ENCODE data around the gene PLEKHM2.

PLEKHM2 gene

DNA sequence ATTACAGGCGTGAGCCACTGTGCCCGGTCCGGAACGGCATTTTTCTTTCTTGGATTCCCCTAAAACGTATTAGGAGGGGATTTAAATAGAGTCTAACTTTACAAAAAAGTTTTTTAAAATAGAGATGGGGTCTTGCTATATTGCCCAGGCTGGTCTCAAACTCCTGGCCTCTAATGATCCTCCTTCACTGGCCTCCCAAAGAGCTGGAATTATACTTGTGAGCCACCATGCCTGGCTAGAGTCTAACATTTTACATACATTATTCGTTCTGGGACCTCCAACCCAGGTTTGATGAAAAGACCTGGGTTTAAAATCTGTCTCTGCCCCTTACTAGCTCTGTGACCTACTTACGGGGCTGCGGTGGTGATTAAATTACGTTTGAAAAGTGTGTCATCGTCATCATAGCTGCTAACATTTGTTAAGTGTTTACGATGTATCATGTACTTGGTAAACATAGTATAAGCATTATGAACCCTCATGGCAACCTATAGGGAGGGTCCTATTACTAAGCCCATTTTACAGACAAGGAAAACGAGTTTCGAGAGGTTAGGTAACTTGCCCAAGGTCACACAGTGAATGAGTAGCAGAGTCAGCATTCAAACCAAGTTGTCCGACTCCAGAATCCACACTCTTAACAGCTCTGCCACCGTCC lies 24.5 kb downstream of the PLEKHM2 start:
- no peak overlapping the region for H3K27ac ChIP-seq (ENCODE audit: low read length)
- H4K20me1 ChIP-seq (ENCODE audit: insufficient read depth, low read length), result peaks cover 17% of the 10 kb centered on the region; the same call in 1 of the 2 replicates
- H3K79me2 ChIP-seq (ENCODE audit: low read length), result peaks cover 46% of the 10 kb centered on the region
- H2AFZ ChIP-seq (ENCODE audit: low read depth, low read length), result no peak overlapping the region
- H3K4me1 ChIP-seq (ENCODE audit: low read length), result no peaks in the 10 kb centered on the region
- no peak overlapping the region for H3K4me3 ChIP-seq (ENCODE audit: low read length)
- no peak overlapping the region for H3K9ac ChIP-seq (ENCODE audit: low read length)
- no peak overlapping the region for H3K4me2 ChIP-seq (ENCODE audit: low read length)
- H3K36me3 ChIP-seq (replicated peaks; ENCODE audit: low read depth, low read length), result peaks cover 14% of the 10 kb centered on the region
- H3K9me3 ChIP-seq (ENCODE audit: insufficient read depth, low read length), result no peaks in the 10 kb centered on the region
- no peaks in the 10 kb centered on the region for H3K27me3 ChIP-seq (ENCODE audit: low read depth, low read length)
- no peak for TF ChIP-seq CTCF (IDR thresholded peaks at IDR 0.05; ENCODE audit: low read depth, low read length)
- TF ChIP-seq EZH2phosphoT487 (IDR thresholded peaks at IDR 0.05; ENCODE audit: low read depth), result no peak

GRCh38 chr1:15709226-15709625 lies 25.1 kb downstream of the PLEKHM2 start:
- Histone ChIP-seq H2AFZ (ENCODE audit: low read depth, low read length) (no peak overlapping the region), H3K4me3 (ENCODE audit: low read length) (no peak overlapping the region), H3K9me3 (ENCODE audit: insufficient read depth, low read length) (no peaks in the 10 kb centered on the region), H3K27ac (ENCODE audit: low read length) (no peak overlapping the region), H3K4me1 (ENCODE audit: low read length) (no peaks in the 10 kb centered on the region), H3K79me2 (ENCODE audit: low read length) (peaks cover 43% of the 10 kb centered on the region), H3K9ac (ENCODE audit: low read length) (no peak overlapping the region), H3K36me3 (replicated peaks; ENCODE audit: low read depth, low read length) (peaks cover 14% of the 10 kb centered on the region), H3K4me2 (ENCODE audit: low read length) (no peak overlapping the region), H3K27me3 (ENCODE audit: low read depth, low read length) (no peaks in the 10 kb centered on the region), H4K20me1 (ENCODE audit: insufficient read depth, low read length) (peaks cover 18% of the 10 kb centered on the region)
- TF ChIP-seq EZH2phosphoT487 (IDR thresholded peaks at IDR 0.05; ENCODE audit: low read depth) (no peak), CTCF (IDR thresholded peaks at IDR 0.05; ENCODE audit: low read depth, low read length) (no peak)

GRCh38 chr1:15712168-15712567 lies 28.0 kb downstream of the PLEKHM2 start:
- Histone ChIP-seq H3K27me3 (ENCODE audit: low read depth, low read length) (no peaks in the 10 kb centered on the region), H3K4me2 (ENCODE audit: low read length) (no peak overlapping the region), H3K4me1 (ENCODE audit: low read length) (no peaks in the 10 kb centered on the region), H4K20me1 (ENCODE audit: insufficient read depth, low read length) (peaks cover 20% of the 10 kb centered on the region), H3K36me3 (replicated peaks; ENCODE audit: low read depth, low read length) (peaks cover 2% of the 10 kb centered on the region), H3K9ac (ENCODE audit: low read length) (no peak overlapping the region), H3K79me2 (ENCODE audit: low read length) (peaks cover 34% of the 10 kb centered on the region), H2AFZ (ENCODE audit: low read depth, low read length) (no peak overlapping the region), H3K9me3 (ENCODE audit: insufficient read depth, low read length) (no peaks in the 10 kb centered on the region), H3K27ac (ENCODE audit: low read length) (no peak overlapping the region), H3K4me3 (ENCODE audit: low read length) (no peak overlapping the region)
- TF ChIP-seq CTCF (IDR thresholded peaks at IDR 0.05; ENCODE audit: low read depth, low read length), result no peak
- TF ChIP-seq EZH2phosphoT487 (IDR thresholded peaks at IDR 0.05; ENCODE audit: low read depth), result no peak

DNA sequence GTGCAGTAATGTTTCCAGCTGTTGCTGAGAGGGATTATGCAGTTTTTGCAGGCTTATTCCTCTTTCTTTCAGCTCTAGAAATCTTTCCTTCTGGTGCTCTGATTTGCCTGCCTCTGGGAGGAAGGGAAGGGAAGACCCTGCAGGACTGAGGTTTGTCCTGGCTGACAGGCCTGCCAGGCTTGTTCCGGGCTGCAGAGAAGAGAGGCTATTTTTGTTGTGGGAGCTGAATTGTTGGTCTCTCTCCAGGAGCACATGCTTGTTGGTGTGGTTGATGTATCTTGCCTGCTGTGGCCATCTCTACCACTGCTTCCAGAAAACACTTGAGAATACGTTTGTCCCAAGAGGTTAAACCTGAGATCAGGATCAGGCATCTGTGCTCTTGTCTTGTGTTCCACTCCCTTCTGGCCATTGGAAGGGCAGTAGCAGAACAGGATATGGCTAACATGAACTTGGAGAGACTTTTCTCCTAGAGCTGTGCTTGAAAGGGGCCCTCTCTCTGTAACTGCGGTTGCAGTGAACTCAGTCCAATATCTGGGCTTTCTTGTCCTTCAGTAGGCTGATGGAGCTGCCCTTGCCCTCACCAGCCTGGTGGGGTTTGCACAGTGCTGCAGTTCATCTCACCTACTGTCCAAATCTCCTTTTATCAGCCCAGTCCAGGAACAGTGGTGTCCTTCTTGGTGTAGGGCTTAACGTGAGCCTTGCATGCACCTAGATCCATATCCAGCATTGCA lies 30.5 kb downstream of the PLEKHM2 start:
- H3K27me3 ChIP-seq (ENCODE audit: low read depth, low read length), result no peaks in the 10 kb centered on the region
- no peak for TF ChIP-seq EZH2phosphoT487 (IDR thresholded peaks at IDR 0.05; ENCODE audit: low read depth)
- TF ChIP-seq CTCF (IDR thresholded peaks at IDR 0.05; ENCODE audit: low read depth, low read length), result no peak

More for the DNA sequence above, 30.5 kb downstream of the PLEKHM2 start:
- Histone ChIP-seq H3K4me1 (ENCODE audit: low read length) (no peaks in the 10 kb centered on the region), H3K4me3 (ENCODE audit: low read length) (no peak overlapping the region), H3K79me2 (ENCODE audit: low read length) (peaks cover 17% of the 10 kb centered on the region), H4K20me1 (ENCODE audit: insufficient read depth, low read length) (peaks cover 9% of the 10 kb centered on the region), H3K36me3 (replicated peaks; ENCODE audit: low read depth, low read length) (no peaks in the 10 kb centered on the region), H3K27ac (ENCODE audit: low read length) (no peak overlapping the region), H2AFZ (ENCODE audit: low read depth, low read length) (no peak overlapping the region), H3K9me3 (ENCODE audit: insufficient read depth, low read length) (no peaks in the 10 kb centered on the region), H3K4me2 (ENCODE audit: low read length) (no peak overlapping the region), H3K9ac (ENCODE audit: low read length) (no peak overlapping the region)
